Measurements from ENCODE around the gene NAA10. TPM values are rescaled to one million over a fixed set of nuclear protein-coding genes. Genes with fewer than 3 reads are reported as not detected.

The NAA10 gene
- total and polyA plus RNA-seq, 5 donors from 2014 or later, result 70.0 to 99.8 (median 77.0) TPM

DNA sequence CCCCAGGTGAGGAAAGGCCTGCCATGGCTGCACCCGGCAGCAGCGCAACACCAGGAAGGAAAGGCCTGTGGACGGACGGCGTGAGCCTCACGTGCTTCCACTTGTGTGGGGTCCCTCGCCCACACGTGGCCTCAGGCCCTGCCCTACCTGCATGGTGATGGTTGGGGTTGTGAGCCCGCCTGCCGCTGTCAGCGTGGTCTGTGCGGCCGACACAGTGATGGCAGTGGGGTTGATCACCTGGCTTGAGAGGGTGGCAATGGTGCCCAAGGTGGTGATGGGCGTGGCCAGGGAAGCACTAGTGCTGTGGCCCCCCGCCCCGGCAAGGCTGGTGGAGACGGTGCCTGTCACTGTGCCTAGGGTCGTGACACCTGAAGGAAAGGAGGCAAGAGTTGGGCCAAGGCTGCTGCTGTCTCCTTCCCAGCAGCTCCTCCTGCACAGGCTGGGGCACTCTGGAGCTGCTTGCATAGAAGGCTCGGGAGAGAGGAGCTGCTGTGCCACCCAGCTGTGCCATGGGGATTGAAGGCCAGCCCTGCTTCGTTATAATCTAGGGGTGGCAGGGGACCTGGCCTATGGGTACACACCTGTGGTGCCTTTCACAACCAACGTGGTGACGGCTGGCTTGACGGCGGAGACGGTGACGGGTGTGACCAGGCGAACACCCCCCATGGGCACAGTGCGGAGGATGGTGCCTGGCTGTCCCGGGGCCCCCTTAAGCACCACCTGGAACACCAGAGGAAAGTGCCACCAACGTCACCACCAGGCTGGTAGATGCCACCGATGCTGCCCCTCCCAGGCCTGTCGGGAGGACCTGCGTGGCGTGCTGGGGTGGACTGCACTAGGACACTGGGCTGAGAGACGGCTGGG lies 21.4 kb upstream of the NAA10 start:
- Mint-ChIP-seq H3K27ac (no peak overlapping the region), H3K36me3 (peaks cover 21% of the 10 kb centered on the region), H3K27me3 (no peaks in the 10 kb centered on the region), H3K4me1 (peaks cover 0 to 8% (median 2%) of the 10 kb centered on the region in 4 donors), H3K9me3 (peaks cover 0 to 2% (median 0%) of the 10 kb centered on the region in 7 donors), H3K4me3 (no peak overlapping the region)
- Histone ChIP-seq H3K36me3 (ENCODE audit: control insufficient read depth, insufficient read depth, low read length) (peaks cover 53% of the 10 kb centered on the region), H3K9me3 (ENCODE audit: control insufficient read depth in 2 of 2, low read length in 2 of 2) (no peaks in the 10 kb centered on the region), H3K4me3 (ENCODE audit: low read depth, low read length) (no peak overlapping the region), H3K27ac (ENCODE audit: insufficient read depth, low read length, poor library complexity, severe bottlenecking) (no peak overlapping the region), H3K4me1 (ENCODE audit: control insufficient read depth, insufficient read depth, low read length, poor library complexity, severe bottlenecking) (peaks cover 6% of the 10 kb centered on the region), H3K27me3 (ENCODE audit: control insufficient read depth, insufficient read depth, low read length) (no peaks in the 10 kb centered on the region)
- ATAC-seq (ENCODE audit: low read depth in 2 of 2), result no peak
- DNase-seq, result no peak

- H3K36me3 ChIP-seq (ENCODE audit: control insufficient read depth, insufficient read depth, low read length), result peaks cover 54% of the 10 kb centered on the region
- H3K36me3 Mint-ChIP-seq, result peaks cover 19% of the 10 kb centered on the region
- H3K27ac Mint-ChIP-seq, result peak overlapping the region in 2 of 3 donors; percentile 48 to 51
These were observed 20.4 kb upstream of the NAA10 start for GRCh38 chrX:153955228-153955732.

GRCh38 chrX:153954558-153955227 lies 19.9 kb upstream of the NAA10 start:
- DNase-seq (no peak), ATAC-seq (ENCODE audit: low read depth in 2 of 2) (no peak)
- Mint-ChIP-seq H3K27me3 (no peaks in the 10 kb centered on the region), H3K9me3 (peaks cover 0 to 2% (median 0%) of the 10 kb centered on the region in 7 donors), H3K36me3 (peaks cover 20% of the 10 kb centered on the region), H3K4me3 (no peak overlapping the region), H3K4me1 (peaks cover 0 to 8% (median 2%) of the 10 kb centered on the region in 4 donors), H3K27ac (peak overlapping the region in 1 of 3 donors; percentile 51)
- Histone ChIP-seq H3K4me3 (ENCODE audit: low read depth, low read length) (no peak overlapping the region), H3K9me3 (ENCODE audit: control insufficient read depth in 2 of 2, low read length in 2 of 2) (no peaks in the 10 kb centered on the region), H3K27ac (ENCODE audit: insufficient read depth, low read length, poor library complexity, severe bottlenecking) (no peak overlapping the region), H3K4me1 (ENCODE audit: control insufficient read depth, insufficient read depth, low read length, poor library complexity, severe bottlenecking) (peaks cover 6% of the 10 kb centered on the region), H3K36me3 (ENCODE audit: control insufficient read depth, insufficient read depth, low read length) (peaks cover 54% of the 10 kb centered on the region), H3K27me3 (ENCODE audit: control insufficient read depth, insufficient read depth, low read length) (no peaks in the 10 kb centered on the region)

More at GRCh38 chrX:153955228-153955732, 20.4 kb upstream of the NAA10 start:
- Histone ChIP-seq H3K27me3 (ENCODE audit: control insufficient read depth, insufficient read depth, low read length) (no peaks in the 10 kb centered on the region), H3K27ac (ENCODE audit: insufficient read depth, low read length, poor library complexity, severe bottlenecking) (no peak overlapping the region), H3K4me3 (ENCODE audit: low read depth, low read length) (no peak overlapping the region), H3K4me1 (ENCODE audit: control insufficient read depth, insufficient read depth, low read length, poor library complexity, severe bottlenecking) (peaks cover 6% of the 10 kb centered on the region), H3K9me3 (ENCODE audit: control insufficient read depth in 2 of 2, low read length in 2 of 2) (no peaks in the 10 kb centered on the region)
- Mint-ChIP-seq H3K27me3 (no peaks in the 10 kb centered on the region), H3K4me3 (no peak overlapping the region), H3K9me3 (peaks cover 0 to 2% (median 0%) of the 10 kb centered on the region in 7 donors), H3K4me1 (peaks cover 0 to 8% (median 2%) of the 10 kb centered on the region in 4 donors)
- DNase-seq, result no peak
- ATAC-seq (ENCODE audit: low read depth in 2 of 2), result no peak

DNA sequence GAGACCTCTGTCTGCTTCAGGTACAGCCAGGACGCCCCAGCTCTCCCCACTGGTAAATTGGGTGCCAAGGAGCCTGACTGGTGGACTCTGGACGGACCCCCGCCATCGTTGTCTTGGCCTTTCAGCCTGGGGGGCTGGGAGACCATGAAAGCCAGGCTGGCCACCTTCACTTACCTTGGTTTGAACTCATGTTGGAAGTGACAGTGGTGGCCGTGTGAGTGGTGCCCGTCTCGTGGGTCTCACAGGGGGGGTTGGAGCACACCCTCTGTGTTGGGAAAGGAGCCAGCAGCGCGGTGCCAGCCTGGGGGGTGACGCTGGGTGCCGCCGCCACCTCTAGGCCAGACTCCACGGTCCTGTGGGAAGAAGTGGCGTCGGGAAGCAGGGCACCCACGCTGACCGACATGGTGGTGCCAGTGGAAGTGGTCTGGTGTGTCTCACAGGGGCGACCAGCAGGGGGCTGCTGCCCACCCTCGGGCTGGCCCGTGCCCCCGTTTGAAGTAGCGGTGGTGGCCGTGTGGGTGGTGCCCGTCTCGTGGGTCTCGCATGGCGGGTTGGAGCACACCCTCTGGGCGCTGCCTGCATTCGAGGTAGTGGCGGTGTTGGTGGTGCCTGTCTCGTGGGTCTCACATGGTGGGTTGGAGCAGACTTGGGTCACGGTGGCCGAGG lies 19.2 kb upstream of the NAA10 start:
- Histone ChIP-seq H3K9me3 (ENCODE audit: control insufficient read depth in 2 of 2, low read length in 2 of 2) (no peaks in the 10 kb centered on the region), H3K4me3 (ENCODE audit: low read depth, low read length) (no peak overlapping the region), H3K27me3 (ENCODE audit: control insufficient read depth, insufficient read depth, low read length) (no peaks in the 10 kb centered on the region), H3K36me3 (ENCODE audit: control insufficient read depth, insufficient read depth, low read length) (peaks cover 53% of the 10 kb centered on the region), H3K27ac (ENCODE audit: insufficient read depth, low read length, poor library complexity, severe bottlenecking) (peak overlapping the region; percentile 57), H3K4me1 (ENCODE audit: control insufficient read depth, insufficient read depth, low read length, poor library complexity, severe bottlenecking) (peaks cover 6% of the 10 kb centered on the region)
- ATAC-seq (ENCODE audit: low read depth in 2 of 2), result no peak
- H3K9me3 Mint-ChIP-seq, result peaks cover 0 to 2% (median 0%) of the 10 kb centered on the region in 7 donors
- DNase-seq, result no peak
- peaks cover 0 to 8% (median 2%) of the 10 kb centered on the region in 4 donors for H3K4me1 Mint-ChIP-seq
- H3K36me3 Mint-ChIP-seq, result peaks cover 20% of the 10 kb centered on the region
- no peaks in the 10 kb centered on the region for H3K27me3 Mint-ChIP-seq
- no peak overlapping the region for H3K27ac Mint-ChIP-seq
- H3K4me3 Mint-ChIP-seq, result peak overlapping the region in 1 of 4 donors; percentile 43

DNA sequence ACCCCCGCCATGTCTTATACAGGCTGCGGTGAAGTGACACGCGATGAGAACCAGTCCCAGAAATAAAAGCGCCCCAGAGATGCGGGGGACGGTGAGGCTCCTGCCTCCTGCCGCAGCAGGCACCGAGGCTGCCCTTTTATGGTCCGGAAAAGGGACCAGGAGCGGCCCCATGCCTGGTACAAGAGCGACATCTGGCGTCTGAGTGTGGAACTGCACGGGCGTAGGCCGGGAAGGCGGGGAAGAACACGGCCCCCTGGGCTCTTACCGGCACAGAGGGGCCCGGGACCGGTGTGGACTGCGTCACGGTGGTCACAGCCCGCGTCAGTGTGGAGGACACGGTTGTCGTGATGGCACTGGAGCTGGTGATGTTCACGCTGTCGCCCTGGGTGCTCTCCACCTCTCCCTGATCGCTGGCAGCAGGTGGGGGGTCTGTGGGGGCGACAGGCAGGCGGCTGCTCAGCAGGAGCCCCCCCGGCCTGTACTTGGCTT lies 18.5 kb upstream of the NAA10 start:
- H3K4me3 ChIP-seq (ENCODE audit: low read depth, low read length), result no peak overlapping the region
- DNase-seq, result peak; percentile 66 to 77 (median 72)
- peaks cover 6% of the 10 kb centered on the region for H3K4me1 ChIP-seq (ENCODE audit: control insufficient read depth, insufficient read depth, low read length, poor library complexity, severe bottlenecking)
- H3K36me3 ChIP-seq (ENCODE audit: control insufficient read depth, insufficient read depth, low read length), result peaks cover 51% of the 10 kb centered on the region
- no peaks in the 10 kb centered on the region for H3K9me3 ChIP-seq (ENCODE audit: control insufficient read depth in 2 of 2, low read length in 2 of 2)
- no peaks in the 10 kb centered on the region for H3K27me3 Mint-ChIP-seq
- H3K4me1 Mint-ChIP-seq, result peaks cover 0 to 8% (median 2%) of the 10 kb centered on the region in 4 donors
- H3K27me3 ChIP-seq (ENCODE audit: control insufficient read depth, insufficient read depth, low read length), result no peaks in the 10 kb centered on the region
- no peak overlapping the region for H3K4me3 Mint-ChIP-seq
- peaks cover 0 to 2% (median 0%) of the 10 kb centered on the region in 7 donors for H3K9me3 Mint-ChIP-seq
- ATAC-seq (ENCODE audit: low read depth in 2 of 2), result peak; percentile 71 to 78
- H3K27ac ChIP-seq (ENCODE audit: insufficient read depth, low read length, poor library complexity, severe bottlenecking), result peak overlapping the region; percentile 57
- peak overlapping the region in 1 of 3 donors; percentile 74 for H3K27ac Mint-ChIP-seq
- H3K36me3 Mint-ChIP-seq, result peaks cover 23% of the 10 kb centered on the region

GRCh38 chrX:153952373-153953026 lies 17.7 kb upstream of the NAA10 start:
- no peak overlapping the region for H3K4me3 ChIP-seq (ENCODE audit: low read depth, low read length)
- ATAC-seq (ENCODE audit: low read depth in 2 of 2), result no peak
- Mint-ChIP-seq H3K27ac (peak overlapping the region in 1 of 3 donors; percentile 26), H3K36me3 (peaks cover 24% of the 10 kb centered on the region), H3K4me1 (peaks cover under 1 to 9% (median 4%) of the 10 kb centered on the region in 4 donors), H3K27me3 (no peaks in the 10 kb centered on the region), H3K4me3 (no peak overlapping the region), H3K9me3 (peaks cover 0 to 2% (median 0%) of the 10 kb centered on the region in 7 donors)
- peaks cover 42% of the 10 kb centered on the region for H3K36me3 ChIP-seq (ENCODE audit: control insufficient read depth, insufficient read depth, low read length)
- H3K27ac ChIP-seq (ENCODE audit: insufficient read depth, low read length, poor library complexity, severe bottlenecking), result peak overlapping the region; percentile 25
- no peak for DNase-seq
- H3K4me1 ChIP-seq (ENCODE audit: control insufficient read depth, insufficient read depth, low read length, poor library complexity, severe bottlenecking), result peaks cover 7% of the 10 kb centered on the region
- no peaks in the 10 kb centered on the region for H3K27me3 ChIP-seq (ENCODE audit: control insufficient read depth, insufficient read depth, low read length)
- no peaks in the 10 kb centered on the region for H3K9me3 ChIP-seq (ENCODE audit: control insufficient read depth in 2 of 2, low read length in 2 of 2)
